GM19467 (cell line): ENCODE data around the gene TRAFD1.
"Not testable (repeated sequence)": the region's sequence is repeated elsewhere in the genome, so short reads cannot be mapped to it uniquely, and the experiment has no call there.

Experiments
- ATAC-seq: cut with Tn5 transposase; IDR thresholded peaks from one replicate; pipeline ENCODE4 v1.9.1; 2021; ENCODE audit warnings: mild to moderate bottlenecking, moderate library complexity; ENCODE audit not compliant: unreplicated experiment

TRAFD1 gene

DNA sequence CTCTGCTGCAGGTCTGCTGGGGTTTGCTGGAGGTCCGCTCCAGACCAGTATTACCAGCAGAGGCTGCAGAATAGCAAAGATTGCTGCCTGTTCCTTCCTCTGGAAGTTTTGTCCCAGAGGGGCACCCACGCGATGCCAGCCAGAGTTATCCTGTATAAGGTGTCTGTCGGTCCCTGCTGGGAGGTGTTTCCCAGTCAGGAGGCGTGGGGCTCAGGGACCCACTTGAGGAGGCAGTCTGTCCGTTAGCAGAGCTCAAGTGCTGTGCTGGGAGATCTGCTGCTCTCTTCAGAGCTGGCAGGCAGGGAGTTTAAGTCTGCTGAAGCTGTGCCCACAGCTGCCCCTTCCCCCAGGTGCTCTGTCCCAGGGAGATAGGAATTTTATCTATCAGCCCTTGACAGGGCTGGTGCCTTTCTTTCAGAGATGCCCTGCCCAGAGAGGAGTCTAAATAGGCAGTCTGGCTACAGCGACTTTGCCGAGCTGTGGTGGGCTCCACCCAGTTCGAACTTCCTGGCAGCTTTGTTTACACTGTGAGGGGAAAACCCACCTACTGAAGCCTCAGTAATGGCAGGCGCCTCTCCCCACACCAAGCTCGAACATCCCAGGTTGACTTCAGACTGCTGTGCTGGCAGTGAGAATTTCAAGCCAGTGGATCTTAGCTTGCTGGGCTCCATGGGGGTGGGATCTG lies 33.2 kb downstream of the TRAFD1 start:
- ATAC-seq = not testable (repeated sequence)

DNA sequence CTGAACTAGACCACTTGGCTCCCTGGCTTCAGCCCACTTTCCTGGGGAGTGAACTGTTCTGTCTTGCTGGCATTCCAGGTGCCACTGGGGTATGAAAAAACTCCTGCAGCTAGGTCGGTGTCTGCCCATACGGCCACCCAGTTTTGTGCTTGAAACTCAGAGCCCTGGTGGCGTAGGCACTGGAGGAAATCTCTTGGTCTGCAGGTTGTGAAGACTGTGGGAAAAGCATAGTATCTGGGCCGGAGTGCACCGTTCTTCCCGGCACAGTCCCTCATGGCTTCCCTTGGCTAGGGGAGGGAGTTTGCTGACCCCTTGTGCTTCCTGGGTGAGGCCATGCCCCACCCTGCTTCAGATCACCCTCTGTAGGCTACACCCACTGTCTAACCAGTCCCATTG lies 33.8 kb downstream of the TRAFD1 start:
- ATAC-seq = no peak

GRCh38 chr12:112160611-112161010 lies 35.3 kb downstream of the TRAFD1 start:
- no peak for ATAC-seq

DNA sequence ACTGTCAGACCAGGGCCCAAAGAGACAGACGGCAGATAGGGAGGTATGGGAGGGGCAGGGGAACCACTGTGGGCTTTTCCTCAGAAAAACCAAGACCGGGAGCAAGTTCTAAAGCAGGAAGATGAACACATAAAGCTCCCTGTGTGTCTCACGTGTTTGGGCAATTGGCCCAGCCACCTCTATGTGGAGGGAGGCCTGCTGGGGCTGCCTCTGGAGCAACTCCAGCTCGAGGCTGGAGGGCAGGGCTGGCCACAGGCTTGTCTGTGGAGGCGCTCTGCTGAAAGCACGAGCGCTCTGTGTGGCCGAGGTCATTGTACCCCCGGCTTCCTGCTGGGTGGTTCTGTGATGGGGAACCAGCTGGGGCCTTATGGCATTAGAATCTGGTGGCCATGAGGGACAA lies 36.4 kb downstream of the TRAFD1 start:
- no peak for ATAC-seq

GRCh38 chr12:112162241-112162790 lies 37.0 kb downstream of the TRAFD1 start:
- ATAC-seq = no peak

- no peak for ATAC-seq
Measured at GRCh38 chr12:112163056-112163455, 37.7 kb downstream of the TRAFD1 start.

- ATAC-seq = no peak
Measured at GRCh38 chr12:112163471-112163991, 38.2 kb downstream of the TRAFD1 start.

DNA sequence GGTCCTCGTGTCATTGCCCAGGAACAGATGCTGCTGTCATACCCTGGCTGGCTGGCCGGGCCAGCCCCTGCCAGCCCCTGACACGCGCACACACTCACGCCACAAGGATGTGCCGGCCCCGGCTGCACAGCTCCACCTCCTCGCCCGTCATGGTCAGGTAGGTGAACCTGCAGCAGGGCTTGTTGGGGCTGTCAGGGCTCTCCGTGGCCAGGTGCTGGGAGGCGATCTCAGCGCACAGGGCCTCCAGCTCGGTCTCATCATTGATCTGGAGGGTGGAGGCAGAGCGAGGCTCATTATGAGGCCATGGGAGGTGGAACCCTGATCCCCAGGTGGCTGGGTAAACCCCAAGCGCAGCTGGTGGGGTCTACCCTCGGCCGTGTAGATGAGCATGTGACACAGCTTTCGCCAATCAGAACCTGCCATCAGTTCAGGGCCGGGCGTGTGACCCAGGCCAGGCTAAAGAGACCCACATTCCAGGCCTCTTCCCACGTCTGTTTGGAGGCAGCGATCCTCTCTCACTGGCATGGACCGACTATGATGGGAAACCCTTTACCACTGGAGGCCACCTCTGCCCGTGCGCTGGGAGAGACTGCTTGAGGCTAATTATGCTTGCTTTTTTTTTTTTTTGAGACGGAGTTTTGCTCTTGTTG lies 38.8 kb downstream of the TRAFD1 start:
- no peak for ATAC-seq

GRCh38 chr12:112165624-112166023 lies 40.3 kb downstream of the TRAFD1 start:
- no peak for ATAC-seq

- no peak for ATAC-seq
Measured at GRCh38 chr12:112166051-112167015, 41.0 kb downstream of the TRAFD1 start.

- no peak for ATAC-seq
Measured at GRCh38 chr12:112167031-112167461, 41.7 kb downstream of the TRAFD1 start.

- ATAC-seq = no peak
Measured at GRCh38 chr12:112167718-112168525, 42.6 kb downstream of the TRAFD1 start.

DNA sequence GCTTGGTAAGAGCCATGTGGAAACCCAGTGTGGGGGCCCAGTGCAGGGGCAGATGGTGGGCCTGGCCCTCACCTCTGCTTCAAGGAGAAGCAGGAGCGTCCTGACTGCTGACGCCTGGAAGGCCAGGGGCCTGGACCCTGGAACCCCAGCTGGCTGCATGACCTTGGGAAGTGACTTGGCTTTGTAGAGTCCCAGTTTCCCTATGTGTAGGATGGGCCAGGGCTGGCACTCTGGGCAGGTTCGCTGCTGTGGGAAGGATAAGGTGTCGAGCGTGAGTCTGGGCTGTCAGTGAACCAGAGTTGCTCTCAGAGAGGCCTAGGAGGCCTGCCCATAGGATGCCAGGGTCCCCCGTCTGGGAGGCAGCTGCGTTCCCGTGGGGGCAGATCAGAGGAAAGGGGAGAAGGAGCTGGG lies 43.2 kb downstream of the TRAFD1 start:
- no peak for ATAC-seq

- no peak for ATAC-seq
Measured at GRCh38 chr12:112169161-112169872, 44.0 kb downstream of the TRAFD1 start.

DNA sequence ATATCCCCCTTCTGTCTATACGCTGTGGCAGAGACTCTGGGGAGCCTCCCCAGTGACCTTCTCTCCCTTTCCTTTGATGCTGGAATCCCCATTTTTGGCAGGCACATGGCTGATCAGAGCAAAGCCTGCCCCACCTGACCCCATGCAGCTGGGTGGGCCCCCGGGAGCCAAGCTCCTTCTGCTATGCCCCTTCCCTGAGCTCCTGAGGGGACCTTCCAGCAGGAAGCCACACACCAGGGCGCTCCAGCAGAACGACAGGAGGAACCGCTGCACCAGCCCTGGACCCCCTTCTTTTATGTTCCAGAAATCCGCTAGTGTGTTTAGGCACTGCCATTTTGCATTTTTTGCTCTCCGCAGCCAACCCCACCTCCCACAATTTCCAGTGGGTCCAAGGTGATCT lies 44.6 kb downstream of the TRAFD1 start:
- no peak for ATAC-seq

DNA sequence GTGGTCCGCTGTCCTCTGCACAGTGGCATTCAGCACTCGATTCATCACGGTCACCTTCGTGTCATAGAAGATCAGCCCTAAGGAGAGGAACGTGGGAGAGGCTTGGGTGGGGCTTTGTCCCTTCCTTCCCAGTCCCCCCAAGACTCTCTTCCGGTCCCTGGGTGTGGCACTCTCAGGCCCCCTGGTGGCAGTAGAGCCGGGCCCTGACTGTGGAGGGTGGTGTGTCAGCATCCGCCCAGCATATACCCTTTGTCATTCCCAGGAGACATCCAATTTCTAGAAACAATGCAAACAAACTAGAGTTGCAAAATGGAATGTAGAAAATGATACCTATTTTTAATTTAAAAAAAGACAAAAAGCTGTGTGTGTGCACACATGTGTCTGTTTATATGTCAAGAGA lies 45.0 kb downstream of the TRAFD1 start:
- ATAC-seq = no peak

DNA sequence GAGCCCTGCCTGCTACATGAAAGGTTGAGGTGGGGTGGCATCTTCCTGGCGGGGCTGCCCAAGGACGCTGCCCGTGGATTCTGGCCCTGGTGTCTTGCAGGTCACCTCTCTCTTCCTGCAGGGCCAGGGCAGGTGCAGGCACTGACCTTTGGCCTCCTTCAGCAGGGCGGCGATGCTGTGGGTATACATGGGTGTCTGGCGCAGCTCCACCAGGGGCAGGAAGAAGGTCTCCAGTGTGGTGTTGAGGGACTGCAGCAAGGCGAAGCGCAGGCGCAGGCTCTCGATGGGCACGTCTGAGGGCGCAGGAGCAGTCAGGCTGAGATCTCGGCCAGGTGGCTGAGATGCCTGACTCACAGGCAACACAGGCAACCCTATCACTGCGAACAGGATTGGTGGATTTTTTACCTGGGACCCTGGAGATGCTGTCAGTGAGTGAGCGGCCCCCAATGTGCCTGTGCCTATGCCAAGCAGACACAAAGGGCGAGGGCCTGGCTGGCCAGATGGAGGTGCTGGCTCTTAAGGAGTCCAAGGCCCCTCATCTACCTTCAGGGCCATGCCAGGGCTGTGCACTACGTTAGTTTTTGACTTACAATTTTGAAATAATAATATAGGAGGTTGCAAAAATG lies 45.7 kb downstream of the TRAFD1 start:
- ATAC-seq = no peak

GRCh38 chr12:112172556-112173324 lies 47.4 kb downstream of the TRAFD1 start:
- no peak for ATAC-seq
